Endothelial cell of umbilical vein (primary cell): ENCODE results near the gene SLC7A7. TPM values are rescaled to one million over a fixed set of nuclear protein-coding genes. Genes with fewer than 3 reads are reported as not detected.

Source experiments
- BruUV-seq: library from RNA; stranded (reverse); fragments of 400-500 nt; replicated peaks from 2 replicates; lab custom pipeline; 2021; lab: Mats Ljungman, UMichigan
- CTCF ChIA-PET: fragments of 300-600, 350-600 bp; sonication (Branson Sonifier 250); formaldehyde crosslinking; loops from one replicate; lab custom pipeline; 2021; ENCODE audit warnings: antibody characterized with exemption, inconsistent platforms; lab: Charles Lee
- POLR2A ChIA-PET: fragments of 300-600, 350-600 bp; sonication (Branson Sonifier 250); formaldehyde crosslinking; loops from one replicate; lab custom pipeline; 2021; ENCODE audit warnings: antibody characterized with exemption, inconsistent platforms; lab: Charles Lee
- DNase-seq: peaks from one replicate; pipeline ENCODE4 v3.0.0-alpha.2; 2011; ENCODE audit warnings: low read depth, low spot score
- FAIRE-seq: peaks from 2 replicates; lab custom pipeline; 2011; peaks lifted over from hg19 to GRCh38; lab: Jason Lieb, UNC
- H2AFZ ChIP-seq: 2 replicates; pipeline ENCODE4 v1.6.0; 2012; ENCODE audit warnings: low read depth, low read length, control low read depth, inconsistent platforms
- H3K27ac ChIP-seq: 2 replicates; pipeline ENCODE4 v1.5.1; 2011; ENCODE audit warnings: low read depth, mild to moderate bottlenecking, control low read depth, low read length, moderate library complexity; ENCODE audit not compliant: insufficient read depth
- H3K27me3 ChIP-seq, 2 experiments: 2 replicates each; pipeline versions ENCODE4 v1.6.0 to v1.6.1; 2011; ENCODE audit warnings: low read length in 2 of 2, mixed read lengths in 1 of 2; ENCODE audit not compliant: control insufficient read depth in 2 of 2, insufficient read depth in 2 of 2
- H3K36me3 ChIP-seq, 2 experiments: 2 replicates in 1 of 2; 3 replicates in 1 of 2; pipeline ENCODE4 v1.5.1; 2011; ENCODE audit warnings: low read length in 2 of 2, mild to moderate bottlenecking in 1 of 2, moderate library complexity in 1 of 2; ENCODE audit not compliant: control insufficient read depth in 2 of 2, insufficient read depth in 2 of 2; ENCODE audit errors: extremely low read depth in 1 of 2
- H3K4me1 ChIP-seq: 3 replicates; pipeline ENCODE4 v1.5.1; 2011; ENCODE audit warnings: mild to moderate bottlenecking, low read length; ENCODE audit not compliant: control insufficient read depth, insufficient read depth; ENCODE audit errors: extremely low read depth
- H3K4me2 ChIP-seq: 2 replicates; pipeline ENCODE4 v1.6.1; 2011; ENCODE audit warnings: low read length, control low read depth, mixed read lengths; ENCODE audit not compliant: insufficient read depth
- H3K4me3 ChIP-seq, 3 experiments: fragments of 200-600 bp in 1 of 3; sonication (generic), shearing (Covaris generic) in 1 of 3; replicated peaks in 1 of 3; 2 replicates each; pipeline ENCODE4 v1.5.1; 2011 to 2016; ENCODE audit warnings: control low read depth in 3 of 3, low read length in 3 of 3, mild to moderate bottlenecking in 2 of 3, inconsistent platforms in 1 of 3, low read depth in 1 of 3, moderate library complexity in 1 of 3; ENCODE audit not compliant: insufficient read depth in 1 of 3
- H3K79me2 ChIP-seq: 2 replicates; pipeline ENCODE4 v1.6.0; 2012; ENCODE audit warnings: low read length, inconsistent platforms; ENCODE audit not compliant: control insufficient read depth, insufficient read depth
- H3K9ac ChIP-seq: replicated peaks from 2 replicates; pipeline ENCODE3; 2011; ENCODE audit warnings: low read length, control low read depth; ENCODE audit not compliant: insufficient read depth; ENCODE audit errors: extremely low read depth
- H3K9me1 ChIP-seq: replicated peaks from 3 replicates; pipeline ENCODE4 v1.6.0; 2011; ENCODE audit warnings: mild to moderate bottlenecking, low read length; ENCODE audit not compliant: control insufficient read depth, insufficient read depth; ENCODE audit errors: extremely low read depth
- H3K9me3 ChIP-seq: replicated peaks from 2 replicates; pipeline ENCODE4 v1.5.1; 2012; ENCODE audit warnings: low read length, inconsistent platforms; ENCODE audit not compliant: control insufficient read depth, insufficient read depth
- H4K20me1 ChIP-seq: replicated peaks from 2 replicates; pipeline ENCODE3; 2011; ENCODE audit warnings: mild to moderate bottlenecking, low read length; ENCODE audit not compliant: control insufficient read depth, insufficient read depth; ENCODE audit errors: extremely low read depth
- CTCF ChIP-seq, 2 donors: IDR thresholded peaks; 1 replicate in 1 of 2; 2 replicates in 1 of 2; pipeline ENCODE4 v1.5.1; 2011; ENCODE audit warnings: low read length in 2 of 2, mild to moderate bottlenecking in 2 of 2, moderate library complexity in 2 of 2, control low read depth in 1 of 2, inconsistent platforms in 1 of 2, low read depth in 1 of 2; ENCODE audit not compliant: insufficient read depth in 1 of 2; ENCODE audit errors: extremely low read depth in 1 of 2
- POLR2AphosphoS5 ChIP-seq: IDR thresholded peaks from 2 replicates; pipeline ENCODE4 v1.6.1; 2012; ENCODE audit warnings: low read depth, mild to moderate bottlenecking, control low read depth, low read length, moderate library complexity; ENCODE audit not compliant: insufficient read depth
- dilution Hi-C: fragments of 300-500 bp; cut with MboI; formaldehyde crosslinking; loops from one replicate; pipeline ENCODE4 v1.15.0; 2019; ENCODE audit warnings: low sequenced_read_pairs; ENCODE audit not compliant: extremely low pct_ligation_motif_present
- intact Hi-C: fragments of 100-400 bp; cut with micrococcal nuclease; formaldehyde crosslinking; loops from one replicate; pipeline ENCODE4 v1.10.0; 2022
- polyA plus RNA-seq, 4 experiments: library from polyadenylated mRNA; depleted of rRNA in 3 of 4; stranded (reverse) in 3 of 4; unstranded in 1 of 4; fragments of >200 nt; gene quantifications; 2 replicates each; pipeline versions ENCODE4 v1.2.1 to v1.2.3, GENCODE V29; 2011 to 2012; ENCODE audit warnings: missing spikeins in 1 of 4
- total RNA-seq: library from RNA; stranded (reverse); gene quantifications from 2 replicates; pipeline ENCODE4 v1.2.3, GENCODE V29; 2021

Gene SLC7A7
- total and polyA plus RNA-seq, 2 donors (not counting 3 experiments of a cell fraction or from before 2014, with no cell fraction given), result 22.5 to 94.0 TPM

DNA sequence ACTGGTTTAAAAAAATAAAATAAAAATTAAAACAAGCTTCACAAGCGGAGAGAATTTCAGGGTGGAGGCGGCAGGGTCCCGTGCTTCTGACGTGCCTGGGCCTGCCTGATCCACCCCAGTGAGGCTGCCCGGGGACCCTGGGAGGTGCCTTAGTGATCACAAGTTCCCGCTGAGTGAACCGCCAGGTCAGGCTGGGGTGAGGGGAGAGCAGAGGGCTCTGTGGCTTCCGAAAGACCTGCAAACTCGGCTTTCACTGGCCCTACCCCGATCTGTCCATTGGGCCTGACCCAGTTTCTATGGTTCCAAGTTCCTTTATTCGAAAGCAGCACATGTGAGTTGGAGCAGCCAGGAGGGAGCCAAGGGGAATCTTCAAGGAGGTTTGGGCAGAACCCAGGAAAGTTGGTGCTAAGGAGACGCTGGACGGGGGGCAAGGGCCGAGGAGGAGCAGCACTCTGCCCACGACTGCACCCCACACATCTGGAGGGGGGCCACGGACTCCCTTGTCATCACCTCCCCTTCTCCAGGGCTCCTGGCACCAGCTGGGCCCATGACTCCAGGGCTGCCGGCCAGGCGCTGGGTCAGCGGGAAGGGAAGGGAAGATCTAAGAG, 34.1 kb upstream of the SLC7A7 start:
- Histone ChIP-seq H3K9me3 (no peaks in the 10 kb centered on the region), H3K36me3 (peaks cover 18 to 25% of the 10 kb centered on the region in 2 experiments), H2AFZ (no peak overlapping the region), H3K9me1 (no peaks in the 10 kb centered on the region), H3K4me3 (no peak overlapping the region), H3K27ac (peak overlapping the region; percentile 90), H3K4me2 (no peak overlapping the region), H3K4me1 (peaks cover 75% of the 10 kb centered on the region), H3K79me2 (peaks cover 21% of the 10 kb centered on the region), H3K9ac (no peak overlapping the region), H4K20me1 (no peaks in the 10 kb centered on the region), H3K27me3 (no peaks in the 10 kb centered on the region)
- no peak for FAIRE-seq
- no peak for DNase-seq
- intact Hi-C loops, result no loop called here
- BruUV-seq, result no TSS peak
- dilution Hi-C loops, result no loop called here
- peak; percentile 27 for TF ChIP-seq POLR2AphosphoS5
- TF ChIP-seq CTCF (IDR thresholded peaks at IDR 0.05; ENCODE audit: extremely low read depth in 1 of 2, insufficient read depth in 1 of 2, low read depth in 1 of 2, low read length in 2 of 2), result no peak
- CTCF ChIA-PET, result interaction anchor here (0.8 to 10.2 kb wide), 12 partner anchors 14 to 292 kb away, joined by 3 to 313 read pairs (median 4); partner anchors contain the start of genes MMP14, MRPL52 and PRMT5
- POLR2A ChIA-PET, result interaction anchor here (1.7 kb wide), 1 partner anchor 11 kb away, joined by 7 read pairs; no protein-coding TSS in a partner anchor
